Smooth muscle cell (in vitro differentiated cells): ENCODE measurements around the gene VCAN. TPM values are rescaled to one million over a fixed set of nuclear protein-coding genes. Genes with fewer than 3 reads are reported as not detected.
A peak's percentile ranks its signal among the peaks of the same experiment; 100 is the strongest.

Experiments used
- DNase-seq: peaks from one replicate; lab custom pipeline; 2025; ENCODE audit not compliant: unreplicated experiment; lab: John Stamatoyannopoulos, UW
- H2AFZ ChIP-seq: fragments of 200-600 bp; sonication (generic); 2 replicates; pipeline ENCODE4 v1.6.0; 2016; ENCODE audit warnings: antibody characterized with exemption, low read depth, mild to moderate bottlenecking
- H3F3A ChIP-seq: fragments of 200-600 bp; sonication (generic); 2 replicates; pipeline ENCODE4 v1.6.0; 2017; ENCODE audit warnings: antibody characterized with exemption, low read depth
- H3K27ac ChIP-seq: fragments of 200-600 bp; sonication (generic); 2 replicates; pipeline ENCODE4 v1.5.1; 2016; ENCODE audit warnings: low read depth, mild to moderate bottlenecking
- H3K27me3 ChIP-seq: fragments of 200-600 bp; sonication (generic); 2 replicates; pipeline ENCODE4 v1.6.1; 2016; ENCODE audit warnings: low read depth, mild to moderate bottlenecking
- H3K36me3 ChIP-seq: fragments of 200-600 bp; sonication (generic); 2 replicates; pipeline ENCODE4 v1.5.1; 2016; ENCODE audit warnings: low read depth
- H3K4me1 ChIP-seq: fragments of 200-600 bp; sonication (generic); 2 replicates; pipeline ENCODE4 v1.5.1; 2016; ENCODE audit warnings: low read depth
- H3K4me2 ChIP-seq: fragments of 200-600 bp; sonication (generic); 2 replicates; pipeline ENCODE4 v1.6.0; 2016; ENCODE audit warnings: mild to moderate bottlenecking
- H3K4me3 ChIP-seq: fragments of 200-600 bp; sonication (generic); 2 replicates; pipeline ENCODE4 v1.5.1; 2016; ENCODE audit warnings: mild to moderate bottlenecking
- H3K79me2 ChIP-seq: fragments of 200-600 bp; sonication (generic); 2 replicates; pipeline ENCODE4 v1.6.0; 2016; ENCODE audit warnings: low read depth, mild to moderate bottlenecking
- H3K9ac ChIP-seq: fragments of 200-600 bp; sonication (generic); 2 replicates; pipeline ENCODE4 v1.6.0; 2016; ENCODE audit warnings: low read depth
- H3K9me3 ChIP-seq: fragments of 200-600 bp; sonication (generic); replicated peaks from 2 replicates; pipeline ENCODE4 v1.5.1; 2016; ENCODE audit warnings: low read depth
- H4K20me1 ChIP-seq: fragments of 200-600 bp; sonication (generic); 2 replicates; pipeline ENCODE4 v1.6.0; 2016; ENCODE audit warnings: low read depth
- CTCF ChIP-seq: fragments of 200-600 bp; sonication (generic); IDR thresholded peaks from 2 replicates; pipeline ENCODE4 v1.5.1; 2017; ENCODE audit warnings: borderline replicate concordance, mild to moderate bottlenecking, antibody characterized with exemption; ENCODE audit not compliant: insufficient read depth, poor library complexity, severe bottlenecking
- WGBS: methylation state at CpG from one replicate; pipeline ENCODE4 v1.1.7; 2016; ENCODE audit warnings: low lambda C conversion rate; 5-methylcytosine and 5-hydroxymethylcytosine counted together
- polyA plus RNA-seq: library from polyadenylated mRNA; unstranded; fragments of >200 nt; fragmentation: Nextera tagmentation; extraction: Ambion mirVana; gene quantifications from 2 replicates; pipeline ENCODE4 v1.2.1, GENCODE V29; 2016
- total RNA-seq: library from RNA; depleted of rRNA; stranded (reverse); fragments of >200 nt; gene quantifications from 2 replicates; pipeline ENCODE4 v1.2.3, GENCODE V29; 2014

The VCAN gene
- total and polyA plus RNA-seq, 2 experiments from 2014 or later: 702 to 2,724 TPM

- DNase-seq: no peak
- Histone ChIP-seq H3K4me3 (peak overlapping the region; percentile 75), H4K20me1 (peaks cover 88% of the 10 kb centered on the region), H3F3A (peaks cover 40% of the 10 kb centered on the region), H3K79me2 (peaks cover 92% of the 10 kb centered on the region), H3K36me3 (no peaks in the 10 kb centered on the region), H3K4me2 (peak overlapping the region; percentile 99), H3K27ac (peak overlapping the region; percentile 91), H3K9ac (peak overlapping the region; percentile 90), H3K9me3 (no peaks in the 10 kb centered on the region), H3K27me3 (no peaks in the 10 kb centered on the region), H2AFZ (no peak overlapping the region), H3K4me1 (peaks cover 37% of the 10 kb centered on the region)
- 1% methylated on average over 5 of the region's 5 CpGs for WGBS
- TF ChIP-seq CTCF: no peak
These were observed 3.9 kb downstream of the VCAN start for GRCh38 chr5:83475391-83475863.

GRCh38 chr5:83475935-83476814, 4.6 kb downstream of the VCAN start:
- TF ChIP-seq CTCF: no peak

DNA sequence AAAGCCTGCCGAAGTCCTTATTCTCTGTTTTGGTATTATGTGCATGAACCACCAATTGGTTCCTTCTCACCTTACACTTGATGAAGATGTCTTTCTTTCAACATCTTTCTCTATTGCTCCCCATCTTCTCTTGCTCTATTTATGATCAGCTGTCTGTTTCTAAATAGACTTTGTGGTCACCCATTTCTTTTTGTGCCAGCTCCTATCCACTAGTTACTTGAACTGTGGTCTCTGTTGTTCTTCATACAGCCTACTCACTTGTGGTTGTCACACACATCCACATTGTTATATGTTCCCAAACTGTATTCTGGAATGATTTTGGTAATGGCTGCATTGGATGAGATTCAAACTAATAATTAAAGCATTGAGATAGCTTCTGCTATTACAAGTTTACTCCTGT, 11.4 kb downstream of the VCAN start:
- no peak for TF ChIP-seq CTCF
- peaks cover 11% of the 10 kb centered on the region for H3K36me3 ChIP-seq
- no peak for DNase-seq

More at GRCh38 chr5:83475935-83476814, 4.6 kb downstream of the VCAN start:
- Histone ChIP-seq H3F3A (peaks cover 40% of the 10 kb centered on the region), H3K9me3 (no peaks in the 10 kb centered on the region), H3K79me2 (peaks cover 95% of the 10 kb centered on the region), H2AFZ (no peak overlapping the region), H3K36me3 (no peaks in the 10 kb centered on the region), H3K4me2 (peak overlapping the region; percentile 99), H4K20me1 (peaks cover 95% of the 10 kb centered on the region), H3K4me3 (peak overlapping the region; percentile 75), H3K27me3 (no peaks in the 10 kb centered on the region), H3K27ac (peak overlapping the region; percentile 91), H3K9ac (peak overlapping the region; percentile 90), H3K4me1 (peaks cover 37% of the 10 kb centered on the region)
- DNase-seq: no peak
- 8% methylated on average over 5 of the region's 5 CpGs for WGBS

More for the DNA sequence above, 11.4 kb downstream of the VCAN start:
- Histone ChIP-seq H3F3A (peaks cover 49% of the 10 kb centered on the region), H3K4me2 (peak overlapping the region; percentile 65), H3K9ac (no peak overlapping the region), H2AFZ (no peak overlapping the region), H3K27ac (peak overlapping the region; percentile 91), H4K20me1 (peaks cover 100% of the 10 kb centered on the region), H3K4me1 (peaks cover 31% of the 10 kb centered on the region), H3K4me3 (no peak overlapping the region), H3K9me3 (no peaks in the 10 kb centered on the region), H3K27me3 (no peaks in the 10 kb centered on the region), H3K79me2 (peaks cover 100% of the 10 kb centered on the region)
- WGBS: 100% methylated on average over 1 of the region's 1 CpG
